ENCODE data around the gene PRDM11.

Gene PRDM11

GRCh38 chr11:45219411-45219810 lies 73.0 kb downstream of the PRDM11 start:
- in situ Hi-C loops (cut with MboI; ENCODE audit: low sequenced_read_pairs, unreplicated experiment), result no loop called here
- no peak for DNase-seq (ENCODE audit: low spot score)
- no peak for TF ChIP-seq CTCF (IDR thresholded peaks at IDR 0.05; ENCODE audit: borderline replicate concordance, control extremely low read depth, extremely low read depth, insufficient read depth, missing control alignments)

- in situ Hi-C loops (cut with MboI; ENCODE audit: low sequenced_read_pairs, unreplicated experiment), result no loop called here
- DNase-seq (ENCODE audit: low spot score), result no peak
- no peak for TF ChIP-seq CTCF (IDR thresholded peaks at IDR 0.05; ENCODE audit: borderline replicate concordance, control extremely low read depth, extremely low read depth, insufficient read depth, missing control alignments)
Observed at GRCh38 chr11:45223496-45223895, 77.1 kb downstream of the PRDM11 start.

DNA sequence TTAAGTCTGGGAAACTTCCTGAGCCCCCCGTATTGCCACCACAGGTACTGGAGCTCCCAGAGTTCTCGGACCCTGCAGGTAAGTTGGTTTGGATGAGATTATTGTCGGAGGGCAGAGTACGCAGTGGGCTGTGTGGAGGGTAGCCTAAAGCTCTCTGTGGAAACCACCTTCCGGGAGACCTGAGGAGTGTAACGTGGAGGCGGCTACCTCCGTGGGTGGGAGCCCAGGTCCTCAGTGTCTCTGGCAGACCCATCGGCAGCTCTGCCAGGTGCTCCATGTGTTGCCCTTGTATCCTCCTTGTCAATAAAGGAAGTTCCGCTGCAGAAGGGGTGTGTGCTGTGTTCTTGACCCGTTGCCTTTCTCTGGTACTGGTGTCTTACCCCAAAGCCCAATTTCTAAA lies 78.3 kb downstream of the PRDM11 start:
- TF ChIP-seq CTCF (IDR thresholded peaks at IDR 0.05; ENCODE audit: borderline replicate concordance, control extremely low read depth, extremely low read depth, insufficient read depth, missing control alignments), result no peak
- in situ Hi-C loops (cut with MboI; ENCODE audit: low sequenced_read_pairs, unreplicated experiment), result no loop called here
- DNase-seq (ENCODE audit: low spot score), result no peak

- no peak for TF ChIP-seq CTCF (IDR thresholded peaks at IDR 0.05; ENCODE audit: borderline replicate concordance, control extremely low read depth, extremely low read depth, insufficient read depth, missing control alignments)
- DNase-seq (ENCODE audit: low spot score), result no peak
- in situ Hi-C loops (cut with MboI; ENCODE audit: low sequenced_read_pairs, unreplicated experiment), result no loop called here
Observed at GRCh38 chr11:45225277-45225676, 78.8 kb downstream of the PRDM11 start.

DNA sequence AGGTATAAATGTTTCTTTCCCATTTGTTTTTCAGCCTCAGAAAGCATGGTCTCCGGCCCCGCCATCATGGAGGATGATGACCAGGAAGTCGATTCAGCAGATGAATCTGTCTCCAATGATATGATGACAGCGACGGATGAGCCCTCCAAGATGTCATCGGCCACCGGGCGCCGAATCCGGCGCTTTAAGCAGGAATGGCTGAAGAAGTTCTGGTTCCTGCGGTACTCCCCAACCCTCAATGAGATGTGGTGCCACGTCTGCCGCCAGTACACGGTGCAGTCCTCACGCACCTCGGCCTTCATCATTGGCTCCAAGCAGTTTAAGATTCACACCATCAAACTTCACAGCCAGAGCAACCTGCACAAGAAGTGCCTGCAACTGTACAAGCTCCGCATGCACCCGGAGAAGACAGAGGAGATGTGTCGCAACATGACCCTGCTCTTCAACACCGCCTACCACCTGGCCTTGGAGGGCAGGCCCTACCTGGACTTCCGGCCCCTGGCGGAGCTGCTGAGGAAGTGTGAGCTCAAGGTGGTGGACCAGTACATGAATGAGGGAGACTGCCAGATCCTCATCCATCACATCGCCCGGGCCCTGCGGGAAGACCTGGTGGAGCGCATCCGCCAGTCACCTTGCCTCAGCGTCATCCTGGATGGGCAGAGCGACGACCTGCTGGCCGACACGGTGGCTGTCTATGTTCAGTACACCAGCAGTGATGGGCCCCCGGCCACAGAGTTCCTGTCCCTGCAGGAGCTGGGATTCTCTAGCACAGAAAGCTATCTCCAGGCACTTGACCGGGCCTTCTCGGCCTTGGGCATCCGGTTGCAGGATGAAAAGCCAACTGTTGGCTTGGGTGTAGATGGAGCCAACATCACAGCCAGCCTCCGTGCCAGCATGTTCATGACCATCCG lies 79.8 kb downstream of the PRDM11 start:
- no peak for DNase-seq (ENCODE audit: low spot score)
- in situ Hi-C loops (cut with MboI; ENCODE audit: low sequenced_read_pairs, unreplicated experiment), result no loop called here
- no peak for TF ChIP-seq CTCF (IDR thresholded peaks at IDR 0.05; ENCODE audit: borderline replicate concordance, control extremely low read depth, extremely low read depth, insufficient read depth, missing control alignments)

- no peak for TF ChIP-seq CTCF (IDR thresholded peaks at IDR 0.05; ENCODE audit: borderline replicate concordance, control extremely low read depth, extremely low read depth, insufficient read depth, missing control alignments)
- DNase-seq (ENCODE audit: low spot score), result no peak
- in situ Hi-C loops (cut with MboI; ENCODE audit: low sequenced_read_pairs, unreplicated experiment), result no loop called here
Observed at GRCh38 chr11:45226901-45227300, 80.5 kb downstream of the PRDM11 start.
